ENCODE results near the gene DLGAP4. TPM values are rescaled to one million over a fixed set of nuclear protein-coding genes. Genes with fewer than 3 reads are reported as not detected.
"Not testable (repeated sequence)": the region's sequence is repeated elsewhere in the genome, so short reads cannot be mapped to it uniquely, and the experiment has no call there.

DLGAP4 gene
- total and polyA plus RNA-seq, 12 donors = 34.0 to 74.4 (median 55.6) TPM

DNA sequence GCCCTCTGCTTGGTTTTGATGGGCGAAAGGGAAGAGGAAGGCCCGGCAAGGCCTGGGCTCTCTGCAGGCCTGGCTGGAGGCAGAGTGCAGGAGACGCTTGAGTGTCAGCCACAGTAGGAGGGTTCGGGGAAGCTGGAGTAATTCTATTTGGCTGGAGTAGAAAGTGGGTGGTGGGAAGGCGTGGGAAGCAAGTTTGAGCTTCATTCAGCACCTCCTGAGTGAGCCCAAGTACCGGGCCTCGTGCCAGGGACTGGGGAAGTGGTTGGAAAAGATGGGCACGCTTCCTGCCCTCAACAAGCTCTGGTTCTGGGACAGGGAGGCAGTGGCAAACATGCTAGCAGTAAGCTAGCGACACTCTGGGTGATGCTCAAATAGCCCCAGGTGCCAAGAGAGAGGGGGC lies 72.5 kb downstream of the DLGAP4 start:
- no peak for TF ChIP-seq CTCF (IDR thresholded peaks at IDR 0.05)
- ATAC-seq = no peak
- peaks cover 0 to 57% (median 19%) of the 10 kb centered on the region in 7 donors for H3K27me3 ChIP-seq
- no peaks in the 10 kb centered on the region for H3K36me3 ChIP-seq
- no peaks in the 10 kb centered on the region for H3K4me1 ChIP-seq
- WGBS, 2 donors = 72 to 75% methylated on average over 9 of the region's 9 CpGs
- H3K4me3 ChIP-seq = no peak overlapping the region
- H3K9me3 ChIP-seq = peaks cover 0 to 7% (median 0%) of the 10 kb centered on the region in 11 donors
- intact Hi-C loops (cut with DNase I) = no loop called here
- no peak overlapping the region for H3K27ac ChIP-seq
- no peak for DNase-seq

DNA sequence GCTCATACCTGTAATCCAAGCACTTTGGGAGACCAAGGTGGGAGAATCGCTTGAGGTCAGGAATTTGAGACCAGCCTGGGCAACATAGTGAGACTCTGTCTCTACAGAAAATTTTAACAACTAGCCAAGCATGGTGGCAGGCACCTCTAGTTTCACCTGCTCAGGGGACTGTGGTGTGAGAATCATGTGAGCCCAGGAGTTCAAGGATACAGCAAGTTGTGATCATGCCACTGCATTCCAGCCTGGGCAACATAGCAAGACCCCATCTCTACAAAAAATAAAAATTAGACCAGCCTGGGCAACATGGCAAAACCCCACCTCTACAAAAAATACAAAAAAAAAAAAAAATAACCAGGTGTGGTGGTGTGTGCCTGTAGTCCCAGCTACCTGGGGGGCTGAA lies 73.8 kb downstream of the DLGAP4 start:
- H3K27ac ChIP-seq; H3K4me3 ChIP-seq; intact Hi-C loops (cut with DNase I); DNase-seq; ATAC-seq; H3K36me3 ChIP-seq; H3K4me1 ChIP-seq; H3K9me3 ChIP-seq: not testable (repeated sequence)
- 95 to 100% methylated on average over 1 of the region's 1 CpG for WGBS, 2 donors
- H3K27me3 ChIP-seq = peaks cover 0 to 49% (median 15%) of the 10 kb centered on the region in 7 donors

DNA sequence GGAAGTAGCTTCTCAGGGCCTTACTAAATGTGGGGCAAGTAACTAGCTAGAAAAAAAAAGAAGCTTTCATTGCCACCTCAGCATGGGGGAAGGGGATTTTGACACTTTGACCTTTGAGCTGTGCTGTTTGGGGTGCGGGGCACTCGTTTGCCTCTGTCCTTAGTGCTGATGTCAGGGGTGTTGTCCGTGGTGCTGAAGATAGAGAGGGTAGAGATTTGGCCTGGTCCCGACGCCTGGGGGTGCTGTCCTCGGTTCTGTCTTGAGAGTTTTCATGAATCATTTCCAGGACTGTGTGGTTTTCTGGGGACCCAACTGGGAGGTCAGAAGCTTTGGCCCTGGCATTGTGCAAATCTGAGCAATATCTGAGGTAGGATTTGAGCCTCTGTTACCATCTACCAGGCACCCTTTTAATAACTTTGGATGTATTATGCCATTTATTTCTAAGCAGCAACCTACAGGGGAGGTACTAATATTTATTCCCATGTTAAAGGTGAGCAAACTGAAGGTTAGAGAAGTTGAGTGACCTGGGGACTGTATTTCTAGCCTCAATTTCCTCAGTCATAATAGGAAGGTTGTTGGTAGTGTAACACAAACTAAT lies 78.0 kb downstream of the DLGAP4 start:
- intact Hi-C loops (cut with DNase I) = no loop called here
- Histone ChIP-seq H3K9me3 (peaks cover 0 to 7% (median 0%) of the 10 kb centered on the region in 11 donors), H3K4me1 (no peaks in the 10 kb centered on the region), H3K27me3 (peaks cover 0 to 25% (median 0%) of the 10 kb centered on the region in 7 donors), H3K4me3 (no peak overlapping the region), H3K36me3 (no peaks in the 10 kb centered on the region), H3K27ac (no peak overlapping the region)
- ATAC-seq = peak in 4 of 8 donors; percentile 43 to 64 (median 54)
- WGBS, 2 donors = 1 to 2% methylated on average over 6 of the region's 6 CpGs
- peak in 1 of 9 donors; percentile 19 for TF ChIP-seq CTCF (IDR thresholded peaks at IDR 0.05)
- DNase-seq = peak in 1 of 2 donors; percentile 8

- TF ChIP-seq CTCF (IDR thresholded peaks at IDR 0.05) = no peak
- intact Hi-C loops (cut with DNase I) = no loop called here
- Histone ChIP-seq H3K4me3 (no peak overlapping the region), H3K4me1 (no peaks in the 10 kb centered on the region), H3K9me3 (peaks cover 0 to 7% (median 0%) of the 10 kb centered on the region in 11 donors), H3K27me3 (peaks cover 0 to 24% (median 0%) of the 10 kb centered on the region in 7 donors), H3K36me3 (no peaks in the 10 kb centered on the region), H3K27ac (no peak overlapping the region)
- no peak for DNase-seq
- 65 to 71% methylated on average over 3 of the region's 3 CpGs for WGBS, 2 donors
- no peak for ATAC-seq
These were observed 79.4 kb downstream of the DLGAP4 start for GRCh38 chr20:36385503-36385902.

DNA sequence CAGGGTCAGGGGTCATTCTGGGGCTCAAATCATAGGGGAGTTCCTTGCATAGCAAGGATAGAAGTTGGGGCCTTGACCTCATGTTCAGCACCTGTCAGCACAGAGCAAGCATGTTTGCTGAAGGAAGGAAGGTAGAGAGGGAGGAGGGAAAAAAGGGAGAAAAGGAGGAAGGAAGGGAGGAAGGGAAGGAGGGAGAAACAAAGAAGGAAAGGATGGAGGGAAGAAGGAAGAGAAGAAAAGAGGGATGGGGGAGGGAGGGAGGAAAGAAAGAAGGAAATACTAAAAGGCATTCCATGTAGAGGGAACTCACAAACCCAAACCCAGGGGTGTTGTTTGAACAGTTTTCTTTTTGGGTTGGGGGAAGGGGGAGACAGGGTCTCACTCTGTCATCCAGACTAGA lies 80.1 kb downstream of the DLGAP4 start:
- no peaks in the 10 kb centered on the region for H3K36me3 ChIP-seq
- TF ChIP-seq CTCF (IDR thresholded peaks at IDR 0.05) = no peak
- no peak overlapping the region for H3K27ac ChIP-seq
- no peak overlapping the region for H3K4me3 ChIP-seq
- H3K4me1 ChIP-seq = no peaks in the 10 kb centered on the region
- ATAC-seq = no peak
- H3K9me3 ChIP-seq = no peaks in the 10 kb centered on the region
- intact Hi-C loops (cut with DNase I) = no loop called here
- H3K27me3 ChIP-seq = peaks cover 0 to 30% (median 0%) of the 10 kb centered on the region in 7 donors
- no peak for DNase-seq

Measured in heart right ventricle (tissue), 16 donors.